ENCODE data around the gene ITCH. TPM values are rescaled to one million over a fixed set of nuclear protein-coding genes. Genes with fewer than 3 reads are reported as not detected.

ITCH gene
- total and polyA plus RNA-seq, 9 of the 15 experiments (the other 6 are each of a cell fraction or from before 2014, with no cell fraction given) = 7.5 to 53.0 (median 22.9) TPM

GRCh38 chr20:34410336-34410735 is 47.3 kb downstream of the ITCH start (continued):
- TF ChIP-seq ZNF512 (tag; IDR thresholded peaks at IDR 0.05) (no peak), EWSR1 (IDR thresholded peaks at IDR 0.05; ENCODE audit: borderline replicate concordance, low read depth, partially characterized antibody) (no peak), ESRRA (IDR thresholded peaks at IDR 0.05; ENCODE audit: borderline replicate concordance, low read depth) (no peak), ZBTB34 (CRISPR knock-in tag; IDR thresholded peaks at IDR 0.05) (no peak), BCOR (IDR thresholded peaks at IDR 0.05) (no peak), CBX1 (IDR thresholded peaks at IDR 0.05; ENCODE audit: low read depth) (no peak), HEY1 (CRISPR knock-in tag; IDR thresholded peaks at IDR 0.05; ENCODE audit: borderline replicate concordance) (no peak)

- FAIRE-seq (no peak), DNase-seq (ENCODE audit: extremely low read depth in 1 of 4, low spot score in 3 of 4) (no peak), ATAC-seq (no peak)
- 96% methylated on average over 3 of the region's 3 CpGs for WGBS (ENCODE audit: insufficient coverage, low coverage, missing lambda C conversion rate)
- Histone ChIP-seq H3K4me2 (ENCODE audit: insufficient read depth, low read length) (no peak overlapping the region), H3K4me1 (replicated peaks in 1 of 2; ENCODE audit: control insufficient read depth in 2 of 2, insufficient read depth in 2 of 2, low read length in 2 of 2) (no peaks in the 10 kb centered on the region), H3K9me3 (replicated peaks; ENCODE audit: control insufficient read depth, insufficient read depth, low read depth, low read length) (no peaks in the 10 kb centered on the region), H4K20me1 (replicated peaks; ENCODE audit: control insufficient read depth, insufficient read depth, low read length) (no peaks in the 10 kb centered on the region), H3K9me1 (ENCODE audit: control insufficient read depth, insufficient read depth, low read length) (no peaks in the 10 kb centered on the region), H3K79me2 (ENCODE audit: control insufficient read depth, insufficient read depth, low read length) (peaks cover 3% of the 10 kb centered on the region), H3K4me3 (no peak overlapping the region), H3K9ac (ENCODE audit: insufficient read depth in 1 of 2, low read depth in 2 of 2, low read length in 2 of 2) (no peak overlapping the region), H2AFZ (ENCODE audit: low read depth, low read length) (no peak overlapping the region), H3K36me3 (ENCODE audit: control insufficient read depth, insufficient read depth, low read length) (peaks cover 83% of the 10 kb centered on the region), H3K27ac (ENCODE audit: extremely low read depth, low read depth, low read length) (no peak overlapping the region), H3K27me3 (ENCODE audit: control insufficient read depth in 2 of 2, insufficient read depth in 2 of 2, low read length in 2 of 2) (no peaks in the 10 kb centered on the region)
- in situ Hi-C loops (cut with MboI) (no loop called here), intact Hi-C loops (cut with micrococcal nuclease) (no loop called here)
- CTCF ChIA-PET (ENCODE audit: low intra/inter-chr PET ratio) = no interaction called here
- no TSS peak for BruUV-seq (replicated peaks)
- POLR2A ChIA-PET = no interaction called here
- TF ChIP-seq HSF4 (CRISPR knock-in tag; IDR thresholded peaks at IDR 0.05; ENCODE audit: borderline replicate concordance) = no peak
- TF ChIP-seq TAF15 (IDR thresholded peaks at IDR 0.05; ENCODE audit: low read depth, low read length) = no peak
- no peak for TF ChIP-seq ESRRB (CRISPR knock-in tag; IDR thresholded peaks at IDR 0.05; ENCODE audit: borderline replicate concordance)
- TF ChIP-seq ARID3B (CRISPR knock-in tag; IDR thresholded peaks at IDR 0.05; ENCODE audit: borderline replicate concordance) = no peak
- no peak for TF ChIP-seq CHAMP1 (IDR thresholded peaks at IDR 0.05)
- no peak for TF ChIP-seq ZNF23 (CRISPR knock-in tag; IDR thresholded peaks at IDR 0.05)
- TF ChIP-seq NCOR1 (IDR thresholded peaks at IDR 0.05) = no peak
These were observed 49.4 kb downstream of the ITCH start for GRCh38 chr20:34412453-34412852.
